ENCODE results near the gene CD69.

- no peak for TF ChIP-seq CSRNP3 (CRISPR knock-in tag; IDR thresholded peaks at IDR 0.05)
- TF ChIP-seq ZFP3 (CRISPR knock-in tag; IDR thresholded peaks at IDR 0.05) = no peak
- TF ChIP-seq POU6F1 (CRISPR knock-in tag; IDR thresholded peaks at IDR 0.05; ENCODE audit: borderline replicate concordance, low read depth) = no peak
- no peak for TF ChIP-seq OSR1 (CRISPR knock-in tag; IDR thresholded peaks at IDR 0.05)
- no peak for TF ChIP-seq ESRRG (CRISPR knock-in tag; IDR thresholded peaks at IDR 0.05)
- TF ChIP-seq PATZ1 (CRISPR knock-in tag; IDR thresholded peaks at IDR 0.05; ENCODE audit: borderline replicate concordance) = no peak
These were observed 26.3 kb upstream of the CD69 start for GRCh38 chr12:9786726-9787717.

Measured in SK-N-SH treated with all-trans-retinoic acid at 6 μM for 48 hours (cell line).